ENCODE data around the gene PGGT1B. TPM values are rescaled to one million over a fixed set of nuclear protein-coding genes. Genes with fewer than 3 reads are reported as not detected.

The PGGT1B gene
- polyA plus RNA-seq, 1 experiment: 4.1 TPM

- DNase-seq (ENCODE audit: low read depth, low spot score): no peak
- peaks cover 6% of the 10 kb centered on the region for H3K9me3 ChIP-seq (ENCODE audit: control insufficient read depth, insufficient read depth, low read length)
- ChIA-PET CTCF (interaction anchor here (0.7 kb wide), 1 partner anchor 73 kb away, joined by 6 read pairs; no protein-coding TSS in a partner anchor), POLR2A (no interaction called here)
- peaks cover 45% of the 10 kb centered on the region for H3K27me3 ChIP-seq (ENCODE audit: control insufficient read depth, insufficient read depth, low read length)
- peak overlapping the region; percentile 77 for H3K4me3 ChIP-seq (ENCODE audit: low read depth, low read length)
- TF ChIP-seq CTCF (IDR thresholded peaks at IDR 0.05; ENCODE audit: low read depth, low read length): no peak
- no peak overlapping the region for H3K27ac ChIP-seq (ENCODE audit: low read depth, low read length)
These were observed 92.3 kb downstream of the PGGT1B start for GRCh38 chr5:115170134-115170928.

- ChIA-PET CTCF (interaction anchor here (0.7 kb wide), 1 partner anchor 72 kb away, joined by 6 read pairs; no protein-coding TSS in a partner anchor), POLR2A (no interaction called here)
- TF ChIP-seq CTCF (IDR thresholded peaks at IDR 0.05; ENCODE audit: low read depth, low read length): peak; percentile 13; the same call in 1 of the 2 replicates
- peaks cover 40% of the 10 kb centered on the region for H3K27me3 ChIP-seq (ENCODE audit: control insufficient read depth, insufficient read depth, low read length)
- peaks cover 6% of the 10 kb centered on the region for H3K9me3 ChIP-seq (ENCODE audit: control insufficient read depth, insufficient read depth, low read length)
- peak within 1 kb of the TSS; percentile 77 for H3K4me3 ChIP-seq (ENCODE audit: low read depth, low read length)
- DNase-seq (ENCODE audit: low read depth, low spot score): peak; percentile 44
- H3K27ac ChIP-seq (ENCODE audit: low read depth, low read length): no peak within 1 kb of the TSS
These were observed 93.1 kb downstream of the PGGT1B start, which contains the start of gene TRIM36 for GRCh38 chr5:115169487-115170133. Gene TRIM36 (minus strand): TSS chr5:115169908. CDS start chr5:115169634, 274 bp downstream.

GRCh38 chr5:115168829-115169486 lies 93.7 kb downstream of the PGGT1B start:
- H3K27ac ChIP-seq (ENCODE audit: low read depth, low read length): no peak overlapping the region
- no peak for TF ChIP-seq CTCF (IDR thresholded peaks at IDR 0.05; ENCODE audit: low read depth, low read length)
- H3K27me3 ChIP-seq (ENCODE audit: control insufficient read depth, insufficient read depth, low read length): peaks cover 36% of the 10 kb centered on the region
- ChIA-PET CTCF (no interaction called here), POLR2A (no interaction called here)
- peaks cover 6% of the 10 kb centered on the region for H3K9me3 ChIP-seq (ENCODE audit: control insufficient read depth, insufficient read depth, low read length)
- peak overlapping the region; percentile 77 for H3K4me3 ChIP-seq (ENCODE audit: low read depth, low read length)
- no peak for DNase-seq (ENCODE audit: low read depth, low spot score)

- TF ChIP-seq CTCF (IDR thresholded peaks at IDR 0.05; ENCODE audit: low read depth, low read length): no peak
- CTCF ChIA-PET: no interaction called here
- H3K9me3 ChIP-seq (ENCODE audit: control insufficient read depth, insufficient read depth, low read length): peaks cover 6% of the 10 kb centered on the region
- peaks cover 29% of the 10 kb centered on the region for H3K27me3 ChIP-seq (ENCODE audit: control insufficient read depth, insufficient read depth, low read length)
- POLR2A ChIA-PET: no interaction called here
- no peak for DNase-seq (ENCODE audit: low read depth, low spot score)
- no peak overlapping the region for H3K4me3 ChIP-seq (ENCODE audit: low read depth, low read length)
- no peak overlapping the region for H3K27ac ChIP-seq (ENCODE audit: low read depth, low read length)
These were observed 95.8 kb downstream of the PGGT1B start for GRCh38 chr5:115166744-115167393.

All from AG04450 (cell line).